B cell (primary cell): ENCODE results near the gene PARVG. TPM values are rescaled to one million over a fixed set of nuclear protein-coding genes. Genes with fewer than 3 reads are reported as not detected.
"Not testable (repeated sequence)": the region's sequence is repeated elsewhere in the genome, so short reads cannot be mapped to it uniquely, and the experiment has no call there.

ENCODE experiments used
- ATAC-seq: fragments of 200-7000 bp; cut with Tn5 transposase; one replicate; pipeline ENCODE4 v1.10.0; 2021; ENCODE audit warnings: low read depth, mild to moderate bottlenecking, moderate number of reproducible peaks, moderate library complexity
- CTCF ChIA-PET: fragments of 350-600 bp; sonication (Branson Sonifier 250); formaldehyde crosslinking; loops from one replicate; lab custom pipeline; 2021; ENCODE audit warnings: antibody characterized with exemption, inconsistent platforms; lab: Charles Lee
- POLR2A ChIA-PET: fragments of 350-600 bp; sonication (Branson Sonifier 250); formaldehyde crosslinking; loops from one replicate; lab custom pipeline; 2021; ENCODE audit warnings: antibody characterized with exemption; lab: Charles Lee
- DNase-seq: peaks from one replicate; pipeline ENCODE4 v3.0.0; 2013
- H2AFZ ChIP-seq: 2 replicates; pipeline ENCODE4 v1.6.1; 2012; ENCODE audit warnings: mild to moderate bottlenecking, low read depth, low read length; ENCODE audit not compliant: insufficient read depth, poor library complexity, severe bottlenecking
- H3K27ac ChIP-seq, 2 donors: 1 replicate in 1 of 2; 2 replicates in 1 of 2; pipeline ENCODE4 v1.5.1; 2012 to 2013; ENCODE audit warnings: low read length in 2 of 2, mild to moderate bottlenecking in 2 of 2, moderate library complexity in 1 of 2
- H3K27me3 ChIP-seq, 4 experiments: fragments of 200-600 bp in 1 of 4; sonication (generic) in 1 of 4; replicated peaks in 1 of 4; 1 replicate in 2 of 4; 2 replicates in 2 of 4; pipeline versions ENCODE4 v1.6.1 to v1.7.0; 2013 to 2016; ENCODE audit warnings: low read length in 3 of 4, mild to moderate bottlenecking in 2 of 4, mixed read lengths in 1 of 4, moderate library complexity in 1 of 4; ENCODE audit not compliant: insufficient read depth in 4 of 4, control insufficient read depth in 3 of 4; ENCODE audit errors: control extremely low read depth in 1 of 4
- H3K36me3 ChIP-seq, 2 experiments: replicated peaks in 1 of 2; 1 replicate in 1 of 2; 2 replicates in 1 of 2; pipeline versions ENCODE4 v1.6.1 to v1.7.1; 2013; ENCODE audit warnings: low read length in 1 of 2; ENCODE audit not compliant: insufficient read depth in 2 of 2, control insufficient read depth in 1 of 2; ENCODE audit errors: control extremely low read depth in 1 of 2, extremely low read depth in 1 of 2
- H3K4me1 ChIP-seq, 2 donors: fragments of 200-600 bp in 1 of 2; sonication (generic) in 1 of 2; 1 replicate in 1 of 2; 2 replicates in 1 of 2; pipeline versions ENCODE4 v1.5.1 to v1.6.1; 2013 to 2017; ENCODE audit warnings: low read length in 2 of 2; ENCODE audit not compliant: control insufficient read depth in 2 of 2, insufficient read depth in 2 of 2
- H3K4me2 ChIP-seq: replicated peaks from 2 replicates; pipeline ENCODE3; 2012; ENCODE audit warnings: mild to moderate bottlenecking, low read depth, low read length; ENCODE audit not compliant: poor library complexity, severe bottlenecking
- H3K4me3 ChIP-seq, 5 experiments: fragments of 200-600 bp in 1 of 5; sonication (generic) in 1 of 5; 1 replicate in 3 of 5; 2 replicates in 2 of 5; pipeline versions ENCODE4 v1.5.1 to v1.7.0; 2011 to 2016; ENCODE audit warnings: low read length in 4 of 5, mild to moderate bottlenecking in 4 of 5, low read depth in 2 of 5, control low read depth in 1 of 5, moderate library complexity in 1 of 5; ENCODE audit not compliant: insufficient read depth in 1 of 5; ENCODE audit errors: control extremely low read depth in 1 of 5, extremely low read depth in 1 of 5
- H3K79me2 ChIP-seq: fragments of 200-600 bp; sonication (generic); one replicate; pipeline ENCODE4 v1.6.0; 2016; ENCODE audit warnings: low read length; ENCODE audit not compliant: control insufficient read depth, insufficient read depth
- H3K9ac ChIP-seq: fragments of 200-600 bp; sonication (generic); 2 replicates; pipeline ENCODE4 v1.6.1; 2017; ENCODE audit warnings: mild to moderate bottlenecking, low read length, moderate library complexity
- H3K9me3 ChIP-seq, 3 donors: one replicate each; pipeline versions ENCODE4 v1.6.1 to v1.7.1; 2013; ENCODE audit warnings: low read length in 2 of 3; ENCODE audit not compliant: control insufficient read depth in 2 of 3, insufficient read depth in 1 of 3; ENCODE audit errors: control extremely low read depth in 1 of 3
- H4K20me1 ChIP-seq: 2 replicates; pipeline ENCODE4 v1.6.0; 2012; ENCODE audit warnings: mild to moderate bottlenecking, low read length; ENCODE audit not compliant: insufficient read depth, control insufficient read depth, poor library complexity, severe bottlenecking
- H3K27ac Mint-ChIP-seq: one replicate; pipeline ENCODE4 v1.8.0; 2021; ENCODE audit warnings: mixed read lengths
- H3K27me3 Mint-ChIP-seq: one replicate; pipeline ENCODE4 v1.8.0; 2021; ENCODE audit warnings: mixed read lengths
- H3K4me1 Mint-ChIP-seq: one replicate; pipeline ENCODE4 v1.8.0; 2021; ENCODE audit warnings: mixed read lengths
- H3K4me3 Mint-ChIP-seq: one replicate; pipeline ENCODE4 v1.8.0; 2021; ENCODE audit warnings: mixed read lengths
- H3K9me3 Mint-ChIP-seq: one replicate; pipeline ENCODE4 v1.8.0; 2022; ENCODE audit warnings: mixed read lengths; ENCODE audit not compliant: insufficient read depth
- EZH2 ChIP-seq: IDR thresholded peaks from 2 replicates; pipeline ENCODE4 v1.6.1; 2012; ENCODE audit warnings: borderline replicate concordance, low read depth, mild to moderate bottlenecking, moderate library complexity, low read length; ENCODE audit not compliant: insufficient read depth, poor library complexity, severe bottlenecking
- WGBS: methylation state at CpG from one replicate; pipeline ENCODE4 v1.1.5; 2013; ENCODE audit warnings: missing lambda C conversion rate; ENCODE audit not compliant: insufficient coverage; 5-methylcytosine and 5-hydroxymethylcytosine counted together
- intact Hi-C: fragments of 100-400 bp; cut with micrococcal nuclease; formaldehyde crosslinking; loops from one replicate; pipeline ENCODE4 v1.10.0; 2022
- polyA plus RNA-seq: library from polyadenylated mRNA; depleted of rRNA; stranded (reverse); fragments of >200 nt; gene quantifications from 2 replicates; pipeline ENCODE4 v1.2.3, GENCODE V29; 2012
- total RNA-seq, 2 donors: library from RNA; stranded (reverse); fragments of 120-200 nt in 1 of 2; gene quantifications; 1 replicate in 1 of 2; 2 replicates in 1 of 2; pipeline versions ENCODE4 v1.2.3 to v1.2.4, GENCODE V29; 2013 to 2022
- TF ChIP-seq, protein P1 (sequence below): fragments of 200-600 bp; IDR thresholded peaks from one replicate; pipeline ENCODE4 v1.8.0; 2022; ENCODE audit warnings: antibody characterized with exemption, mild to moderate bottlenecking

Gene PARVG
- total and polyA plus RNA-seq, 2 donors (not counting 1 experiment from before 2014, with no cell fraction given): 247 to 698 TPM

GRCh38 chr22:44229809-44230208 is 49.1 kb downstream of the PARVG start:
- CTCF ChIA-PET: no interaction called here

GRCh38 chr22:44231233-44231632 is 50.5 kb downstream of the PARVG start:
- H3K9me3 Mint-ChIP-seq: peaks cover 2% of the 10 kb centered on the region
- no peaks in the 10 kb centered on the region for H3K4me1 Mint-ChIP-seq
- no peak overlapping the region for H3K4me3 ChIP-seq
- no peak for ATAC-seq
- H3K9ac ChIP-seq: no peak overlapping the region
- intact Hi-C loops: no loop called here
- ChIA-PET CTCF (no interaction called here), POLR2A (no interaction called here)
- no peak for DNase-seq
- H4K20me1 ChIP-seq: no peaks in the 10 kb centered on the region
- no peaks in the 10 kb centered on the region for H3K79me2 ChIP-seq
- H3K4me2 ChIP-seq: no peak overlapping the region
- TF ChIP-seq, protein P1, sequence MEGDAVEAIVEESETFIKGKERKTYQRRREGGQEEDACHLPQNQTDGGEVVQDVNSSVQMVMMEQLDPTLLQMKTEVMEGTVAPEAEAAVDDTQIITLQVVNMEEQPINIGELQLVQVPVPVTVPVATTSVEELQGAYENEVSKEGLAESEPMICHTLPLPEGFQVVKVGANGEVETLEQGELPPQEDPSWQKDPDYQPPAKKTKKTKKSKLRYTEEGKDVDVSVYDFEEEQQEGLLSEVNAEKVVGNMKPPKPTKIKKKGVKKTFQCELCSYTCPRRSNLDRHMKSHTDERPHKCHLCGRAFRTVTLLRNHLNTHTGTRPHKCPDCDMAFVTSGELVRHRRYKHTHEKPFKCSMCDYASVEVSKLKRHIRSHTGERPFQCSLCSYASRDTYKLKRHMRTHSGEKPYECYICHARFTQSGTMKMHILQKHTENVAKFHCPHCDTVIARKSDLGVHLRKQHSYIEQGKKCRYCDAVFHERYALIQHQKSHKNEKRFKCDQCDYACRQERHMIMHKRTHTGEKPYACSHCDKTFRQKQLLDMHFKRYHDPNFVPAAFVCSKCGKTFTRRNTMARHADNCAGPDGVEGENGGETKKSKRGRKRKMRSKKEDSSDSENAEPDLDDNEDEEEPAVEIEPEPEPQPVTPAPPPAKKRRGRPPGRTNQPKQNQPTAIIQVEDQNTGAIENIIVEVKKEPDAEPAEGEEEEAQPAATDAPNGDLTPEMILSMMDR: no peak
- no peak for TF ChIP-seq EZH2
- no peaks in the 10 kb centered on the region for H3K4me1 ChIP-seq
- H3K4me3 Mint-ChIP-seq: no peak overlapping the region
- H3K36me3 ChIP-seq: no peaks in the 10 kb centered on the region
- no CpG with 5 or more reads among the region's 4 CpGs for WGBS
- peaks cover 8% of the 10 kb centered on the region for H3K27me3 Mint-ChIP-seq
- peaks cover 0 to 4% (median 0%) of the 10 kb centered on the region in 4 experiments for H3K27me3 ChIP-seq
- peaks cover 0 to 12% (median 7%) of the 10 kb centered on the region in 3 donors for H3K9me3 ChIP-seq
- no peak overlapping the region for H3K27ac Mint-ChIP-seq
- no peak overlapping the region for H3K27ac ChIP-seq
- no peak overlapping the region for H2AFZ ChIP-seq

More at GRCh38 chr22:44229809-44230208, 49.1 kb downstream of the PARVG start:
- POLR2A ChIA-PET: no interaction called here
- peaks cover 0 to 12% (median 7%) of the 10 kb centered on the region in 3 donors for H3K9me3 ChIP-seq
- peaks cover 0 to 6% (median 2%) of the 10 kb centered on the region in 4 experiments for H3K27me3 ChIP-seq
- H3K27ac Mint-ChIP-seq: no peak overlapping the region
- TF ChIP-seq, protein P1: no peak
- TF ChIP-seq EZH2: no peak
- H3K79me2 ChIP-seq: no peaks in the 10 kb centered on the region
- peaks cover 2% of the 10 kb centered on the region for H3K9me3 Mint-ChIP-seq
- H3K4me3 Mint-ChIP-seq: no peak overlapping the region
- H2AFZ ChIP-seq: no peak overlapping the region
- intact Hi-C loops: no loop called here
- peaks cover 21% of the 10 kb centered on the region for H3K27me3 Mint-ChIP-seq
- ATAC-seq (no peak), DNase-seq (no peak)
- WGBS: no CpG with 5 or more reads among the region's 2 CpGs
- no peaks in the 10 kb centered on the region for H3K4me1 ChIP-seq
- no peak overlapping the region for H3K4me3 ChIP-seq
- H3K9ac ChIP-seq: no peak overlapping the region
- H4K20me1 ChIP-seq: no peaks in the 10 kb centered on the region
- no peaks in the 10 kb centered on the region for H3K36me3 ChIP-seq
- no peak overlapping the region for H3K27ac ChIP-seq
- no peak overlapping the region for H3K4me2 ChIP-seq
- no peaks in the 10 kb centered on the region for H3K4me1 Mint-ChIP-seq

DNA sequence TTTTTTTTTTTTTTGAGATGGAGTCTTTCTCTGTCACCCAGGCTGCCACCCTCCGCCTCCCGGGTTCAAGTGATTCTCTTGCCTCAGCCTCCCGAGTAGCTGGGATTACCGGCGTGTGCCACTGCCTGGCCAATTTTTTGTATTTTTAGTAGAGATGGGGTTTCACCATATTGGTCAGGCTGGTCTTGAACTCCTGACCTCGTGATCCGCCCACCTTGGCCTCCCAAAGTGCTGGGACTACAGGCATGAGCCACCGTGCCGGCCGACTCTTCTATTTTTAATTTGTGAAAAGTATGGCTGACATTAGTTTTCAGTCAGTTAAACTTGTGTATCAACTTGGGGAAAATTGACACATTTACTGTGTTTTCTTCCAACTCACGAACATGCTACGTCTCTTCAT is 53.6 kb downstream of the PARVG start:
- H3K27ac Mint-ChIP-seq, H3K9me3 ChIP-seq, H3K4me3 Mint-ChIP-seq, POLR2A ChIA-PET, H3K27ac ChIP-seq, H2AFZ ChIP-seq, H3K4me1 ChIP-seq, H3K79me2 ChIP-seq, H3K4me1 Mint-ChIP-seq, H3K27me3 ChIP-seq, H3K9ac ChIP-seq, DNase-seq, intact Hi-C loops, CTCF ChIA-PET, H3K27me3 Mint-ChIP-seq, H4K20me1 ChIP-seq, H3K36me3 ChIP-seq, H3K4me2 ChIP-seq, H3K4me3 ChIP-seq, ATAC-seq, H3K9me3 Mint-ChIP-seq: not testable (repeated sequence)
- WGBS: 92% methylated on average over 2 of the region's 12 CpGs
